IMR-90 (cell line): ENCODE data around the gene SIAH2. TPM values are rescaled to one million over a fixed set of nuclear protein-coding genes. Genes with fewer than 3 reads are reported as not detected.

Experiments
- ATAC-seq: fragments of 200-7000 bp; cut with Tn5 transposase; 2 replicates; pipeline ENCODE4 v1.9.1; 2020; ENCODE audit warnings: low read depth, mild to moderate bottlenecking, moderate library complexity
- BruUV-seq: library from RNA; stranded (reverse); fragments of 400-500 nt; replicated peaks from 2 replicates; lab custom pipeline; 2021; lab: Mats Ljungman, UMichigan
- CTCF ChIA-PET: fragments of 300-600 bp; formaldehyde crosslinking; extraction: SDS; loops from one replicate; lab custom pipeline; 2021; ENCODE audit warnings: antibody characterized with exemption; lab: Yijun Ruan, JAX
- POLR2A ChIA-PET: fragments of 300-600 bp; sonication (Branson Sonifier 250); formaldehyde crosslinking; loops from one replicate; lab custom pipeline; 2022; ENCODE audit warnings: antibody characterized with exemption; ENCODE audit not compliant: unreplicated experiment; lab: Charles Lee
- DNase-seq: peaks from one replicate; pipeline ENCODE4 v3.0.0; 2013
- H2AFZ ChIP-seq: replicated peaks from 2 replicates; pipeline ENCODE3; 2013; ENCODE audit warnings: low read length, mild to moderate bottlenecking; ENCODE audit not compliant: poor library complexity
- H2AK5ac ChIP-seq: 2 replicates; pipeline ENCODE4 v1.6.1; 2013; ENCODE audit warnings: low read depth, low read length, inconsistent platforms
- H2AK9ac ChIP-seq: replicated peaks from 2 replicates; pipeline ENCODE3; 2013; ENCODE audit warnings: mild to moderate bottlenecking, low read depth, low read length, moderate library complexity; ENCODE audit not compliant: poor library complexity
- H2BK120ac ChIP-seq: 2 replicates; pipeline ENCODE4 v1.6.1; 2013; ENCODE audit warnings: low read depth, low read length, inconsistent platforms
- H2BK15ac ChIP-seq: 3 replicates; pipeline ENCODE4 v1.6.1; 2013; ENCODE audit warnings: low read depth, low read length, inconsistent platforms
- H2BK20ac ChIP-seq: 2 replicates; pipeline ENCODE4 v1.6.1; 2013; ENCODE audit warnings: low read depth, mild to moderate bottlenecking, inconsistent platforms, low read length, moderate library complexity
- H2BK5ac ChIP-seq: 2 replicates; pipeline ENCODE4 v1.6.1; 2013; ENCODE audit warnings: mild to moderate bottlenecking, low read depth, low read length, inconsistent platforms; ENCODE audit not compliant: poor library complexity, severe bottlenecking
- H3K14ac ChIP-seq: replicated peaks from 2 replicates; pipeline ENCODE4 v1.6.1; 2013; ENCODE audit warnings: low read depth, low read length, inconsistent platforms
- H3K18ac ChIP-seq: 2 replicates; pipeline ENCODE4 v1.6.1; 2013; ENCODE audit warnings: low read depth, low read length, control low read depth
- H3K23ac ChIP-seq: 2 replicates; pipeline ENCODE4 v1.6.1; 2013; ENCODE audit warnings: low read depth, low read length, inconsistent platforms
- H3K27ac ChIP-seq: 2 replicates; pipeline ENCODE4 v1.5.1; 2013; ENCODE audit warnings: mild to moderate bottlenecking, control low read depth, low read length; ENCODE audit not compliant: insufficient read depth
- H3K27me3 ChIP-seq: 2 replicates; pipeline ENCODE4 v1.6.1; 2013; ENCODE audit warnings: low read length; ENCODE audit not compliant: control insufficient read depth, insufficient read depth
- H3K36me3 ChIP-seq: 2 replicates; pipeline ENCODE4 v1.6.1; 2013; ENCODE audit warnings: low read length, mixed read lengths; ENCODE audit not compliant: control insufficient read depth, insufficient read depth
- H3K4ac ChIP-seq: 2 replicates; pipeline ENCODE4 v1.6.1; 2013; ENCODE audit warnings: low read depth, low read length, inconsistent platforms
- H3K4me1 ChIP-seq: 2 replicates; pipeline ENCODE4 v1.6.1; 2013; ENCODE audit warnings: low read length, mixed read lengths; ENCODE audit not compliant: control insufficient read depth, insufficient read depth
- H3K4me2 ChIP-seq: 2 replicates; pipeline ENCODE4 v1.6.1; 2013; ENCODE audit warnings: low read depth, mild to moderate bottlenecking, control low read depth, low read length, moderate library complexity
- H3K4me3 ChIP-seq: 2 replicates; pipeline ENCODE4 v1.5.1; 2013; ENCODE audit warnings: low read depth, mild to moderate bottlenecking, control low read depth, low read length, moderate library complexity; ENCODE audit not compliant: insufficient read depth
- H3K56ac ChIP-seq: 2 replicates; pipeline ENCODE4 v1.6.1; 2013; ENCODE audit warnings: low read length, inconsistent platforms; ENCODE audit not compliant: insufficient read depth; ENCODE audit errors: extremely low read depth
- H3K79me1 ChIP-seq, 2 experiments: 2 replicates each; pipeline ENCODE4 v1.6.1; 2013; ENCODE audit warnings: low read length in 2 of 2, inconsistent platforms in 1 of 2, low read depth in 1 of 2
- H3K9ac ChIP-seq: 2 replicates; pipeline ENCODE4 v1.6.1; 2013; ENCODE audit warnings: low read depth, low read length, control low read depth
- H3K9me1 ChIP-seq: 2 replicates; pipeline ENCODE4 v1.6.1; 2013; ENCODE audit warnings: low read length, inconsistent platforms; ENCODE audit not compliant: insufficient read depth
- H3K9me3 ChIP-seq: 2 replicates; pipeline ENCODE4 v1.6.1; 2013; ENCODE audit warnings: low read length; ENCODE audit not compliant: control insufficient read depth, insufficient read depth
- H4K20me1 ChIP-seq: 2 replicates; pipeline ENCODE4 v1.6.1; 2013; ENCODE audit warnings: low read length, inconsistent platforms; ENCODE audit not compliant: insufficient read depth
- H4K5ac ChIP-seq: 2 replicates; pipeline ENCODE4 v1.6.1; 2013; ENCODE audit warnings: mild to moderate bottlenecking, low read depth, low read length, control low read depth
- H4K8ac ChIP-seq, 2 experiments: 2 replicates each; pipeline ENCODE4 v1.6.1; 2013; ENCODE audit warnings: low read depth in 2 of 2, low read length in 2 of 2, control low read depth in 1 of 2, inconsistent platforms in 1 of 2
- H4K91ac ChIP-seq: 2 replicates; pipeline ENCODE4 v1.6.1; 2013; ENCODE audit warnings: low read depth, low read length, inconsistent platforms; ENCODE audit not compliant: insufficient read depth
- BHLHE40 ChIP-seq: fragments of 150-350 bp; IDR thresholded peaks from 2 replicates; pipeline ENCODE4 v1.6.1; 2016; ENCODE audit warnings: mild to moderate bottlenecking, low read depth, low read length
- CEBPB ChIP-seq: IDR thresholded peaks from 2 replicates; pipeline ENCODE4 v1.6.1; 2012; ENCODE audit warnings: low read depth, low read length, improper control_type of control experiment
- CHD1 ChIP-seq: IDR thresholded peaks from 2 replicates; pipeline ENCODE4 v1.6.1; 2012; ENCODE audit warnings: low read depth, low read length, improper control_type of control experiment
- CTCF ChIP-seq: conservative IDR thresholded peaks from 2 replicates; pipeline ENCODE4 v1.5.1; 2012; ENCODE audit warnings: mild to moderate bottlenecking, low read depth, low read length, improper control_type of control experiment
- ELK1 ChIP-seq: fragments of 150-350 bp; IDR thresholded peaks from 2 replicates; pipeline ENCODE4 v1.6.1; 2016; ENCODE audit warnings: low read depth, mild to moderate bottlenecking, low read length, moderate library complexity, borderline replicate concordance
- FOS ChIP-seq: fragments of 150-350 bp; IDR thresholded peaks from 2 replicates; pipeline ENCODE4 v1.6.1; 2016; ENCODE audit warnings: low read depth, low read length
- MAFK ChIP-seq: IDR thresholded peaks from 2 replicates; pipeline ENCODE4 v1.6.1; 2012; ENCODE audit warnings: low read depth, low read length, improper control_type of control experiment
- MAZ ChIP-seq: IDR thresholded peaks from 2 replicates; pipeline ENCODE4 v1.6.1; 2012; ENCODE audit warnings: low read depth, mild to moderate bottlenecking, low read length, improper control_type of control experiment, moderate library complexity, borderline replicate concordance
- MXI1 ChIP-seq: IDR thresholded peaks from 2 replicates; pipeline ENCODE4 v1.6.1; 2012; ENCODE audit warnings: low read depth, mild to moderate bottlenecking, low read length, moderate library complexity, borderline replicate concordance
- NFE2L2 ChIP-seq: fragments of 150-350 bp; IDR thresholded peaks from 2 replicates; pipeline ENCODE4 v1.6.1; 2016; ENCODE audit warnings: low read depth, mild to moderate bottlenecking, low read length
- POLR2A ChIP-seq: IDR thresholded peaks from 2 replicates; pipeline ENCODE4 v1.6.1; 2012; ENCODE audit warnings: mild to moderate bottlenecking, low read depth, low read length
- RAD21 ChIP-seq: IDR thresholded peaks from 2 replicates; pipeline ENCODE4 v1.6.1; 2012; ENCODE audit warnings: low read length, improper control_type of control experiment
- RCOR1 ChIP-seq: IDR thresholded peaks from 2 replicates; pipeline ENCODE4 v1.6.1; 2012; ENCODE audit warnings: mild to moderate bottlenecking, low read length, improper control_type of control experiment; ENCODE audit not compliant: insufficient replicate concordance
- RFX5 ChIP-seq: IDR thresholded peaks from 2 replicates; pipeline ENCODE4 v1.8.0; 2012; ENCODE audit warnings: low read depth, mild to moderate bottlenecking, low read length, moderate library complexity
- SMC3 ChIP-seq: fragments of 150-350 bp; IDR thresholded peaks from 2 replicates; pipeline ENCODE4 v1.6.1; 2016; ENCODE audit warnings: low read depth, mild to moderate bottlenecking, antibody characterized with exemption, low read length, moderate library complexity
- USF2 ChIP-seq: fragments of 150-350 bp; IDR thresholded peaks from 2 replicates; pipeline ENCODE4 v1.6.1; 2017; ENCODE audit warnings: mild to moderate bottlenecking, antibody characterized with exemption, low read length, low read depth
- WGBS, 2 experiments: methylation state at CpG; one replicate each; pipeline versions ENCODE4 v1.1.5 to v1.1.7; 2013; ENCODE audit warnings: missing lambda C conversion rate in 2 of 2; ENCODE audit not compliant: insufficient read length in 1 of 2; ENCODE audit errors: extremely low coverage in 2 of 2; 5-methylcytosine and 5-hydroxymethylcytosine counted together
- dilution Hi-C: fragments of 300-500 bp; cut with HindIII; formaldehyde crosslinking; loops from one replicate; pipeline ENCODE4 v1.14.3; 2018; ENCODE audit warnings: low sequenced_read_pairs; ENCODE audit not compliant: unreplicated experiment
- in situ Hi-C: fragments of 300-500 bp; cut with MboI; formaldehyde crosslinking; loops from 3 replicates; pipeline ENCODE4 v1.14.3; 2019; ENCODE audit warnings: low sequenced_read_pairs, inconsistent platforms, mixed read lengths
- intact Hi-C: fragments of 100-400 bp; cut with micrococcal nuclease; formaldehyde crosslinking; loops from 2 replicates; pipeline ENCODE4 v1.10.0; 2022
- polyA plus RNA-seq, 3 experiments: library from polyadenylated mRNA; depleted of rRNA; stranded (reverse); fragments of >200 nt; gene quantifications; 2 replicates each; pipeline ENCODE4 v1.2.3, GENCODE V29; 2012; ENCODE audit warnings: low replicate concordance in 1 of 3
- total RNA-seq: library from RNA; depleted of rRNA; stranded (reverse); fragments of >200 nt; gene quantifications from 2 replicates; pipeline ENCODE4 v1.2.3, GENCODE V29; 2012

Gene SIAH2
- total and polyA plus RNA-seq, 2 of the 4 experiments (the other 2 are of a cell fraction) = 24.7 to 61.8 TPM

GRCh38 chr3:150759319-150759718 is 3.6 kb downstream of the SIAH2 start:
- no peak overlapping the region for H2BK120ac ChIP-seq
- ATAC-seq = no peak
- WGBS, 2 experiments = no CpG with 5 or more reads among the region's 3 CpGs
- H3K79me1 ChIP-seq = peaks cover 13 to 58% of the 10 kb centered on the region in 2 experiments; a peak in 3 of 4 replicates
- dilution Hi-C loops = no loop called here
- H2BK20ac ChIP-seq = no peak overlapping the region
- no peaks in the 10 kb centered on the region for H3K27me3 ChIP-seq
- H3K4me3 ChIP-seq = no peak overlapping the region
- no peak overlapping the region for H2BK5ac ChIP-seq
- H3K36me3 ChIP-seq = peaks cover 4% of the 10 kb centered on the region; the same call in 1 of the 2 replicates
- H4K8ac ChIP-seq = no peak overlapping the region
- H3K14ac ChIP-seq = no peak overlapping the region
- BruUV-seq = no TSS peak
- ChIA-PET POLR2A (no interaction called here), CTCF (interaction anchor here (0.6 to 1.0 kb wide), 2 partner anchors 38 to 133 kb away, joined by 3 to 6 read pairs; no protein-coding TSS in a partner anchor)
- no peak overlapping the region for H3K4me2 ChIP-seq
- no peak overlapping the region for H3K56ac ChIP-seq
- H2AK9ac ChIP-seq = no peak overlapping the region
- no peak overlapping the region for H3K18ac ChIP-seq
- no peak overlapping the region for H4K91ac ChIP-seq
- peaks cover 8% of the 10 kb centered on the region for H3K4me1 ChIP-seq
- no peak overlapping the region for H2BK15ac ChIP-seq
- DNase-seq = no peak
- H3K27ac ChIP-seq = no peak overlapping the region
- in situ Hi-C loops = no loop called here
- no peaks in the 10 kb centered on the region for H3K9me3 ChIP-seq
- H3K9me1 ChIP-seq = peaks cover 6% of the 10 kb centered on the region; the same call in 1 of the 2 replicates
- TF ChIP-seq CHD1 = no peak
- TF ChIP-seq RCOR1 = no peak
- no peak for TF ChIP-seq MXI1
- TF ChIP-seq ELK1 = no peak
- TF ChIP-seq FOS = no peak
- TF ChIP-seq RAD21 = no peak
- TF ChIP-seq RFX5 = no peak
- no peak for TF ChIP-seq BHLHE40
- no peak for TF ChIP-seq SMC3
- no peak for TF ChIP-seq POLR2A
- TF ChIP-seq NFE2L2 = no peak
- no peak for TF ChIP-seq CEBPB
- no peak for TF ChIP-seq USF2
- no peak for TF ChIP-seq MAFK
- TF ChIP-seq MAZ = no peak
- TF ChIP-seq CTCF = no peak
- 0 out of 2 replicates have a peak overlapping the region, but pooled peaks have one; percentile 6 for H3K23ac ChIP-seq
- H3K9ac ChIP-seq = no peak overlapping the region
- no peak overlapping the region for H2AFZ ChIP-seq
- intact Hi-C loops = no loop called here
- H2AK5ac ChIP-seq = no peak overlapping the region
- no peak overlapping the region for H4K5ac ChIP-seq
- H3K4ac ChIP-seq = no peak overlapping the region
- peaks cover 50% of the 10 kb centered on the region for H4K20me1 ChIP-seq
